Hepatocyte (in vitro differentiated cells): ENCODE measurements around the gene DNAH6.

Source experiments
- CTCF ChIP-seq: fragments of 200-600 bp; sonication (generic); IDR thresholded peaks from 2 replicates; pipeline ENCODE4 v1.5.1; 2016; ENCODE audit warnings: antibody characterized with exemption, mild to moderate bottlenecking; ENCODE audit not compliant: poor library complexity
- EZH2 ChIP-seq: fragments of 200-600 bp; sonication (generic); IDR thresholded peaks from 2 replicates; pipeline ENCODE4 v1.6.1; 2016; ENCODE audit warnings: antibody characterized with exemption, mild to moderate bottlenecking, borderline replicate concordance

GRCh38 chr2:84741182-84741822, 225.0 kb downstream of the DNAH6 start:
- TF ChIP-seq CTCF (no peak), EZH2 (no peak)
